NCI-H526 treated with DMSO at 0.1 percent for 48 hours (cell line): ENCODE measurements around the gene GLS.
"Not testable (repeated sequence)": the region's sequence is repeated elsewhere in the genome, so short reads cannot be mapped to it uniquely, and the experiment has no call there.

Experiments
- DNase-seq: peaks from one replicate; lab custom pipeline; 2025; lab: John Stamatoyannopoulos, UW

The GLS gene

GRCh38 chr2:190995315-190995714 lies 114.7 kb downstream of the GLS start:
- not testable (repeated sequence) for DNase-seq

GRCh38 chr2:190996338-190996946 lies 115.8 kb downstream of the GLS start:
- DNase-seq: peak; percentile 5

GRCh38 chr2:190996947-190997346 lies 116.3 kb downstream of the GLS start:
- no peak for DNase-seq

GRCh38 chr2:190997526-190998113 lies 117.0 kb downstream of the GLS start:
- DNase-seq: no peak

- DNase-seq: no peak
Measured at GRCh38 chr2:190999058-190999457, 118.4 kb downstream of the GLS start.

GRCh38 chr2:190999949-191000665 lies 119.5 kb downstream of the GLS start:
- no peak for DNase-seq

- no peak for DNase-seq
Measured at GRCh38 chr2:191001032-191001431, 120.4 kb downstream of the GLS start.

- DNase-seq: no peak
Measured at GRCh38 chr2:191001624-191002023, 121.0 kb downstream of the GLS start.

GRCh38 chr2:191003405-191004309 lies 123.0 kb downstream of the GLS start:
- DNase-seq: no peak

- no peak for DNase-seq
Measured at GRCh38 chr2:191006297-191006696, 125.7 kb downstream of the GLS start.

GRCh38 chr2:191006997-191007783 lies 126.6 kb downstream of the GLS start:
- no peak for DNase-seq

GRCh38 chr2:191008286-191008685 lies 127.7 kb downstream of the GLS start:
- DNase-seq: peak; percentile 6

GRCh38 chr2:191009541-191010374 lies 129.1 kb downstream of the GLS start:
- DNase-seq: no peak

GRCh38 chr2:191010887-191011885 lies 130.6 kb downstream of the GLS start:
- no peak for DNase-seq

- no peak for DNase-seq
Measured at GRCh38 chr2:191012346-191012745, 131.7 kb downstream of the GLS start.

GRCh38 chr2:191012845-191013681 lies 132.4 kb downstream of the GLS start:
- DNase-seq: peak; percentile 32

- peak; percentile 67 for DNase-seq
Measured at GRCh38 chr2:191013682-191013931, 133.0 kb downstream of the GLS start.

- peak; percentile 89 for DNase-seq
Measured at GRCh38 chr2:191013932-191014652, 133.5 kb downstream of the GLS start, which contains the start of gene STAT1. Gene STAT1 (minus strand): TSS chr2:191014171. CDS start chr2:191010003, 4,168 bp downstream.
